Prostate gland (tissue), 2 donors: ENCODE data around the gene UHRF2. TPM values are rescaled to one million over a fixed set of nuclear protein-coding genes. Genes with fewer than 3 reads are reported as not detected.

Experiments
- DNase-seq: peaks from one replicate; pipeline ENCODE4 v3.0.0-alpha.2; 2019; ENCODE audit warnings: low spot score
- H3K27ac ChIP-seq, 2 donors: fragments of 200-600 bp; sonication (generic); 2 replicates each; pipeline ENCODE4 v1.5.1; 2017 to 2019
- H3K27me3 ChIP-seq: fragments of 200-600 bp; sonication (generic); replicated peaks from 2 replicates; pipeline ENCODE4 v1.5.1; 2019; ENCODE audit not compliant: insufficient read depth
- H3K36me3 ChIP-seq, 2 donors: fragments of 200-600 bp; sonication (generic); 1 replicate in 1 of 2; 2 replicates in 1 of 2; pipeline versions ENCODE4 v1.5.1 to v1.8.1; 2017 to 2019
- H3K4me1 ChIP-seq: fragments of 200-600 bp; sonication (generic); replicated peaks from 2 replicates; pipeline ENCODE4 v1.5.1; 2019
- H3K4me3 ChIP-seq, 2 donors: fragments of 200-600 bp; sonication (generic); 2 replicates each; pipeline ENCODE4 v1.5.1; 2017 to 2019
- H3K9me3 ChIP-seq: fragments of 200-600 bp; sonication (generic); 2 replicates; pipeline ENCODE4 v1.5.1; 2017
- CTCF ChIP-seq, 4 experiments: fragments of 200-600 bp in 2 of 4; fragments of 450-650 bp in 2 of 4; sonication (generic) in 2 of 4; IDR thresholded peaks; 1 replicate in 3 of 4; 2 replicates in 1 of 4; pipeline ENCODE4 v1.5.1; 2016 to 2019; ENCODE audit warnings: antibody characterized with exemption in 4 of 4, mild to moderate bottlenecking in 2 of 4, moderate library complexity in 2 of 4
- POLR2A ChIP-seq: fragments of 450-650 bp; IDR thresholded peaks from one replicate; pipeline ENCODE4 v1.6.1; 2016; ENCODE audit warnings: antibody characterized with exemption, mild to moderate bottlenecking
- POLR2AphosphoS5 ChIP-seq: sonication (generic); formaldehyde crosslinking; IDR thresholded peaks from one replicate; pipeline ENCODE4 v1.6.1; 2017; ENCODE audit warnings: antibody characterized with exemption
- WGBS: methylation state at CpG from one replicate; pipeline ENCODE4 v1.1.5; 2018; 5-methylcytosine and 5-hydroxymethylcytosine counted together
- intact Hi-C: fragments of 100-400 bp; cut with DNase I; formaldehyde crosslinking; loops from one replicate; pipeline ENCODE4 v1.14.2; 2022
- total RNA-seq, 2 donors: library from RNA; depleted of rRNA; stranded (reverse); fragments of >200 nt; gene quantifications; one replicate each; pipeline ENCODE4 v1.1.0, GENCODE V29; 2016

The UHRF2 gene
- total RNA-seq, 2 donors from 2014 or later, result 41.9 to 52.1 TPM

GRCh38 chr9:6543204-6543603, 130.2 kb downstream of the UHRF2 start:
- intact Hi-C loops, result no loop called here
- no peak for DNase-seq

GRCh38 chr9:6545017-6545691, 132.2 kb downstream of the UHRF2 start:
- H3K4me1 ChIP-seq, result no peaks in the 10 kb centered on the region
- no peaks in the 10 kb centered on the region for H3K27me3 ChIP-seq
- H3K4me3 ChIP-seq, result no peak overlapping the region
- H3K9me3 ChIP-seq, result no peaks in the 10 kb centered on the region
- H3K36me3 ChIP-seq, result no peaks in the 10 kb centered on the region
- no peak overlapping the region for H3K27ac ChIP-seq
- intact Hi-C loops, result no loop called here
- 87% methylated on average over 8 of the region's 8 CpGs for WGBS
- no peak for DNase-seq
- no peak for TF ChIP-seq POLR2AphosphoS5
- no peak for TF ChIP-seq POLR2A
- TF ChIP-seq CTCF (IDR thresholded peaks at IDR 0.05), result no peak

More at GRCh38 chr9:6543204-6543603, 130.2 kb downstream of the UHRF2 start:
- Histone ChIP-seq H3K27ac (no peak overlapping the region), H3K9me3 (no peaks in the 10 kb centered on the region), H3K36me3 (no peaks in the 10 kb centered on the region), H3K27me3 (no peaks in the 10 kb centered on the region), H3K4me3 (no peak overlapping the region), H3K4me1 (no peaks in the 10 kb centered on the region)
- TF ChIP-seq POLR2A (no peak), POLR2AphosphoS5 (no peak), CTCF (IDR thresholded peaks at IDR 0.05) (no peak)
- WGBS, result 57% methylated on average over 6 of the region's 6 CpGs

GRCh38 chr9:6549106-6549800, 136.3 kb downstream of the UHRF2 start:
- Histone ChIP-seq H3K4me1 (no peaks in the 10 kb centered on the region), H3K27me3 (no peaks in the 10 kb centered on the region), H3K27ac (no peak overlapping the region), H3K9me3 (no peaks in the 10 kb centered on the region), H3K36me3 (no peaks in the 10 kb centered on the region), H3K4me3 (no peak overlapping the region)
- DNase-seq, result no peak
- no peak for TF ChIP-seq CTCF (IDR thresholded peaks at IDR 0.05)
- no peak for TF ChIP-seq POLR2AphosphoS5
- no peak for TF ChIP-seq POLR2A
- intact Hi-C loops, result no loop called here
- 35% methylated on average over 8 of the region's 8 CpGs for WGBS

GRCh38 chr9:6551136-6551535, 138.1 kb downstream of the UHRF2 start:
- Histone ChIP-seq H3K27me3 (no peaks in the 10 kb centered on the region), H3K4me1 (no peaks in the 10 kb centered on the region), H3K27ac (no peak overlapping the region), H3K4me3 (no peak overlapping the region), H3K9me3 (no peaks in the 10 kb centered on the region), H3K36me3 (no peaks in the 10 kb centered on the region)
- no peak for TF ChIP-seq CTCF (IDR thresholded peaks at IDR 0.05)
- no peak for TF ChIP-seq POLR2AphosphoS5
- no peak for TF ChIP-seq POLR2A
- 56% methylated on average over 2 of the region's 2 CpGs for WGBS
- intact Hi-C loops, result loop anchor here (10.0 kb wide), 1 partner anchor 64 kb away; no protein-coding TSS in a partner anchor
- no peak for DNase-seq

- no peak overlapping the region for H3K27ac ChIP-seq
- WGBS, result 73% methylated on average over 3 of the region's 3 CpGs
- H3K27me3 ChIP-seq, result no peaks in the 10 kb centered on the region
- H3K9me3 ChIP-seq, result no peaks in the 10 kb centered on the region
- intact Hi-C loops, result loop anchor here (10.0 kb wide), 1 partner anchor 63 kb away; no protein-coding TSS in a partner anchor
- no peaks in the 10 kb centered on the region for H3K36me3 ChIP-seq
- no peaks in the 10 kb centered on the region for H3K4me1 ChIP-seq
- no peak for DNase-seq
- TF ChIP-seq CTCF (IDR thresholded peaks at IDR 0.05) (no peak), POLR2AphosphoS5 (no peak), POLR2A (no peak)
- H3K4me3 ChIP-seq, result no peak overlapping the region
These were observed 139.0 kb downstream of the UHRF2 start for GRCh38 chr9:6552033-6552432.
